DOHH2 (cell line): ENCODE data around the gene IGSF3.

Experiments
- EZH2phosphoT487 ChIP-seq: fragments of 200-600 bp; sonication (generic); IDR thresholded peaks from 2 replicates; pipeline ENCODE4 v1.6.1; 2017; ENCODE audit warnings: borderline replicate concordance, mild to moderate bottlenecking, antibody characterized with exemption, low read length, moderate library complexity, mixed read lengths
- TF ChIP-seq, protein P1 (sequence below): fragments of 200-600 bp; sonication (generic); IDR thresholded peaks from one replicate; pipeline ENCODE4 v1.5.1; 2014; ENCODE audit warnings: antibody characterized with exemption, mild to moderate bottlenecking, low read depth, low read length; ENCODE audit not compliant: poor library complexity, severe bottlenecking

DNA sequence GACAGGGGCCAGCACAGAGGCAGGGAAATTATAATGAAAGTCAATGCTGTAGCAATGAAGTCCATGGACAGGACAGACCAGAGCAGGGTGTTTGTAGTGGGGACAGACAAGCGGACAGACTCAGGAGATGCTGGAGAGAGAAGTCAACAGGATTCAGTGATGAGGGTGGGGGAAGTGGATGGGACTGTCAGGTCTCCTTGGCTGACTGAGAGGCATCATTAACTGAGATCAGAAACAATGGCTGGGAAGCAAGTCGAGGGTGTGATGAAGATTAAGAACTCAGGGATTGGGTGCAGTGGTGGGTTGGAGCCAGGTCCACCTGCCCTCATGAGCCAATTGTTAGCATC lies 122.2 kb downstream of the IGSF3 start:
- TF ChIP-seq, protein P1, sequence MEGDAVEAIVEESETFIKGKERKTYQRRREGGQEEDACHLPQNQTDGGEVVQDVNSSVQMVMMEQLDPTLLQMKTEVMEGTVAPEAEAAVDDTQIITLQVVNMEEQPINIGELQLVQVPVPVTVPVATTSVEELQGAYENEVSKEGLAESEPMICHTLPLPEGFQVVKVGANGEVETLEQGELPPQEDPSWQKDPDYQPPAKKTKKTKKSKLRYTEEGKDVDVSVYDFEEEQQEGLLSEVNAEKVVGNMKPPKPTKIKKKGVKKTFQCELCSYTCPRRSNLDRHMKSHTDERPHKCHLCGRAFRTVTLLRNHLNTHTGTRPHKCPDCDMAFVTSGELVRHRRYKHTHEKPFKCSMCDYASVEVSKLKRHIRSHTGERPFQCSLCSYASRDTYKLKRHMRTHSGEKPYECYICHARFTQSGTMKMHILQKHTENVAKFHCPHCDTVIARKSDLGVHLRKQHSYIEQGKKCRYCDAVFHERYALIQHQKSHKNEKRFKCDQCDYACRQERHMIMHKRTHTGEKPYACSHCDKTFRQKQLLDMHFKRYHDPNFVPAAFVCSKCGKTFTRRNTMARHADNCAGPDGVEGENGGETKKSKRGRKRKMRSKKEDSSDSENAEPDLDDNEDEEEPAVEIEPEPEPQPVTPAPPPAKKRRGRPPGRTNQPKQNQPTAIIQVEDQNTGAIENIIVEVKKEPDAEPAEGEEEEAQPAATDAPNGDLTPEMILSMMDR, result no peak
- TF ChIP-seq EZH2phosphoT487, result no peak
